Uterus (tissue), 2 donors: Measurements from ENCODE around the gene TRAPPC2B.

ENCODE experiments used
- POLR2A ChIP-seq, 2 donors: fragments of 450-650 bp; IDR thresholded peaks; one replicate each; pipeline ENCODE4 v1.6.1; 2016; ENCODE audit warnings: antibody characterized with exemption in 2 of 2, mild to moderate bottlenecking in 1 of 2, moderate library complexity in 1 of 2
- TF ChIP-seq, protein P1 (sequence below), 4 experiments: fragments of 200-600 bp in 2 of 4; fragments of 450-650 bp in 2 of 4; sonication (generic) in 2 of 4; IDR thresholded peaks; one replicate each; pipeline ENCODE4 v1.5.1; 2016 to 2019; ENCODE audit warnings: antibody characterized with exemption in 4 of 4, mild to moderate bottlenecking in 2 of 4, moderate library complexity in 1 of 4

DNA sequence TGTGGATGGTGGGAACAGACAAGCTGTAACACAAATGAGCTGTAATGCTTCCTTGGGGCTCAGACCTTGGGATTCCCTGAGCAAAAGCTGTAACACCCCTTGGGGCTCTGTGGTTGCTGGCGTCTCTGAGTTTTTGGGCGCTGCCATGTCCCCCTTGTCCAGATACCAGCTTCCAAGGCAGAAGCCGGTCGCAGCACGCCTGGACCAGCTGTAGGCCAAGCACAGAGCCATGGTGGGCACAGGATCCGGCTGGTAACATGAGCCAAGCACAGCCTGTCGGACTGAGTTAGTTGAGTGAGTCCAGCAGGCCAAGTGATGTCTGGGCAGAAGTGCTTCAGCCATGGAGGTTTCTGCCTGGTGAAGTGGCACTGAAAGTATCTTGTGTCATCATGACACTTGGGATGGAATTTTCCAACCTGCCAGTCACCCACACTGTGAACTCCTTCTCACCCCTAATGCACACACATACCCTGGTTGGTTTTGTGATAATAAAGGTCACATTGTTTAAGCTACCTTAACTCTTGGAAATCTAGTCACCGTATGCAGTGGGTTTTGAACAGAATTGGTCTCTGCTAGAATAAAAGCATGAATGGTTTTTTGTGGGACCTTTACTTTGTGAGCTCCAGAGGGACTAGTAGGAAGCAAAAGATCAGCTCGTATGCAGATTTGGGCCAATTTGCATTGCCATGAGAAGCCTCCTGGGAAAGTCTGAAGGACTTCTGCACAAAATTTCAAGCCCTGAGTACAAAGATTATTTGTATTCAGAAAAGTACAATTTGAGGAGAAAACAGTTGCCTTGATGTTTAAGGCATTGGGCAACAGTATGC, 40.6 kb downstream of the TRAPPC2B start:
- TF ChIP-seq, protein P1, sequence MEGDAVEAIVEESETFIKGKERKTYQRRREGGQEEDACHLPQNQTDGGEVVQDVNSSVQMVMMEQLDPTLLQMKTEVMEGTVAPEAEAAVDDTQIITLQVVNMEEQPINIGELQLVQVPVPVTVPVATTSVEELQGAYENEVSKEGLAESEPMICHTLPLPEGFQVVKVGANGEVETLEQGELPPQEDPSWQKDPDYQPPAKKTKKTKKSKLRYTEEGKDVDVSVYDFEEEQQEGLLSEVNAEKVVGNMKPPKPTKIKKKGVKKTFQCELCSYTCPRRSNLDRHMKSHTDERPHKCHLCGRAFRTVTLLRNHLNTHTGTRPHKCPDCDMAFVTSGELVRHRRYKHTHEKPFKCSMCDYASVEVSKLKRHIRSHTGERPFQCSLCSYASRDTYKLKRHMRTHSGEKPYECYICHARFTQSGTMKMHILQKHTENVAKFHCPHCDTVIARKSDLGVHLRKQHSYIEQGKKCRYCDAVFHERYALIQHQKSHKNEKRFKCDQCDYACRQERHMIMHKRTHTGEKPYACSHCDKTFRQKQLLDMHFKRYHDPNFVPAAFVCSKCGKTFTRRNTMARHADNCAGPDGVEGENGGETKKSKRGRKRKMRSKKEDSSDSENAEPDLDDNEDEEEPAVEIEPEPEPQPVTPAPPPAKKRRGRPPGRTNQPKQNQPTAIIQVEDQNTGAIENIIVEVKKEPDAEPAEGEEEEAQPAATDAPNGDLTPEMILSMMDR (IDR thresholded peaks at IDR 0.05), result no peak
- no peak for TF ChIP-seq POLR2A (IDR thresholded peaks at IDR 0.05)
